Neural progenitor cell (in vitro differentiated cells): Measurements from ENCODE around the gene ATR. TPM values are rescaled to one million over a fixed set of nuclear protein-coding genes. Genes with fewer than 3 reads are reported as not detected.
"Not testable (repeated sequence)": the region's sequence is repeated elsewhere in the genome, so short reads cannot be mapped to it uniquely, and the experiment has no call there.

Experiments used
- DNase-seq: peaks from one replicate; pipeline ENCODE4 v3.0.0-alpha.2; 2016; ENCODE audit warnings: low spot score
- H2AFZ ChIP-seq: fragments of 200-600 bp; sonication (generic); replicated peaks from 2 replicates; pipeline ENCODE4 v1.6.1; 2016; ENCODE audit warnings: antibody characterized with exemption
- H3F3A ChIP-seq: fragments of 200-600 bp; sonication (generic); 2 replicates; pipeline ENCODE4 v1.6.1; 2016; ENCODE audit warnings: antibody characterized with exemption, low read depth
- H3K27ac ChIP-seq: fragments of 200-600 bp; sonication (generic); 2 replicates; pipeline ENCODE4 v1.5.1; 2016; ENCODE audit warnings: mild to moderate bottlenecking
- H3K27me3 ChIP-seq: fragments of 200-600 bp; sonication (generic); 2 replicates; pipeline ENCODE4 v1.6.1; 2016; ENCODE audit warnings: mild to moderate bottlenecking, moderate library complexity
- H3K36me3 ChIP-seq: fragments of 200-600 bp; sonication (generic); 2 replicates; pipeline ENCODE4 v1.5.1; 2016
- H3K4me1 ChIP-seq: fragments of 200-600 bp; sonication (generic); 2 replicates; pipeline ENCODE4 v1.6.1; 2016; ENCODE audit warnings: mixed run types
- H3K4me2 ChIP-seq: fragments of 200-600 bp; sonication (generic); 2 replicates; pipeline ENCODE4 v1.6.1; 2016
- H3K4me3 ChIP-seq: fragments of 200-600 bp; sonication (generic); 2 replicates; pipeline ENCODE4 v1.5.1; 2016
- H3K79me2 ChIP-seq: fragments of 200-600 bp; sonication (generic); 2 replicates; pipeline ENCODE4 v1.6.1; 2016; ENCODE audit warnings: low read depth
- H3K9ac ChIP-seq: fragments of 200-600 bp; sonication (generic); 2 replicates; pipeline ENCODE4 v1.6.1; 2016
- H3K9me3 ChIP-seq: fragments of 200-600 bp; sonication (generic); 2 replicates; pipeline ENCODE4 v1.5.1; 2016; ENCODE audit warnings: low read depth
- H4K20me1 ChIP-seq: fragments of 200-600 bp; sonication (generic); 2 replicates; pipeline ENCODE4 v1.6.1; 2016; ENCODE audit warnings: low read depth
- H3K27ac Mint-ChIP-seq: 3 replicates; pipeline ENCODE4 v1.8.0; 2021; ENCODE audit warnings: mixed read lengths
- H3K27me3 Mint-ChIP-seq: 2 replicates; pipeline ENCODE4 v1.8.0; 2022; ENCODE audit warnings: low read depth, mild to moderate bottlenecking, inconsistent platforms, moderate library complexity, mixed read lengths; ENCODE audit not compliant: insufficient read depth
- H3K36me3 Mint-ChIP-seq: 3 replicates; pipeline ENCODE4 v1.8.0; 2021; ENCODE audit warnings: mixed read lengths
- H3K4me1 Mint-ChIP-seq: 3 replicates; pipeline ENCODE4 v1.8.0; 2021; ENCODE audit warnings: mixed read lengths
- H3K4me3 Mint-ChIP-seq: 3 replicates; pipeline ENCODE4 v1.8.0; 2021; ENCODE audit warnings: mild to moderate bottlenecking, moderate library complexity, mixed read lengths
- H3K9me3 Mint-ChIP-seq: 3 replicates; pipeline ENCODE4 v1.8.0; 2020; ENCODE audit warnings: mixed read lengths
- CTCF ChIP-seq: fragments of 200-600 bp; sonication (generic); IDR thresholded peaks from 2 replicates; pipeline ENCODE4 v1.5.1; 2017; ENCODE audit warnings: antibody characterized with exemption, mild to moderate bottlenecking
- EZH2 ChIP-seq: fragments of 200-600 bp; sonication (generic); IDR thresholded peaks from 2 replicates; pipeline ENCODE4 v1.6.1; 2017; ENCODE audit warnings: antibody characterized with exemption, mild to moderate bottlenecking, moderate library complexity
- EZH2phosphoT487 ChIP-seq: fragments of 200-600 bp; sonication (generic); IDR thresholded peaks from 2 replicates; pipeline ENCODE4 v1.6.1; 2017; ENCODE audit warnings: antibody characterized with exemption
- small RNA-seq: library from RNA; depleted of rRNA; stranded (forward); fragments of <200 nt; gene quantifications from one replicate; pipeline ENCODE3, GENCODE V24; 2015
- total RNA-seq: library from RNA; depleted of rRNA; stranded (reverse); fragments of >200 nt; gene quantifications from 2 replicates; pipeline ENCODE4 v1.2.3, GENCODE V29; 2015; ENCODE audit warnings: low replicate concordance

The ATR gene
- total RNA-seq, 1 donor from 2014 or later = 48.4 TPM

- H2AFZ ChIP-seq = no peak overlapping the region
- H3F3A ChIP-seq = no peaks in the 10 kb centered on the region
- no peaks in the 10 kb centered on the region for H3K9me3 ChIP-seq
- H3K27me3 ChIP-seq = no peaks in the 10 kb centered on the region
- H3K4me3 ChIP-seq = no peak overlapping the region
- Mint-ChIP-seq H3K4me1 (no peaks in the 10 kb centered on the region), H3K27me3 (peaks cover 2% of the 10 kb centered on the region), H3K9me3 (no peaks in the 10 kb centered on the region), H3K27ac (no peak overlapping the region), H3K4me3 (no peak overlapping the region), H3K36me3 (peaks cover 11% of the 10 kb centered on the region)
- no peaks in the 10 kb centered on the region for H3K4me1 ChIP-seq
- TF ChIP-seq CTCF (no peak), EZH2phosphoT487 (no peak), EZH2 (no peak)
- H3K9ac ChIP-seq = no peak overlapping the region
- no peak overlapping the region for H3K27ac ChIP-seq
- no peak for DNase-seq
- H4K20me1 ChIP-seq = no peaks in the 10 kb centered on the region
- H3K4me2 ChIP-seq = no peak overlapping the region
- H3K79me2 ChIP-seq = no peaks in the 10 kb centered on the region
- H3K36me3 ChIP-seq = peaks cover 20% of the 10 kb centered on the region
Measured at GRCh38 chr3:142417302-142417701, 161.2 kb downstream of the ATR start.

- DNase-seq, H3K4me3 ChIP-seq, H3K9me3 ChIP-seq, H3F3A ChIP-seq, H3K79me2 ChIP-seq, H3K27me3 Mint-ChIP-seq, H3K9ac ChIP-seq, H3K4me2 ChIP-seq, H2AFZ ChIP-seq, H3K4me3 Mint-ChIP-seq, H3K27me3 ChIP-seq, H3K27ac ChIP-seq, H4K20me1 ChIP-seq, H3K4me1 ChIP-seq, H3K4me1 Mint-ChIP-seq, H3K9me3 Mint-ChIP-seq, H3K27ac Mint-ChIP-seq: not testable (repeated sequence)
- peaks cover 13% of the 10 kb centered on the region for H3K36me3 ChIP-seq
- peaks cover 26% of the 10 kb centered on the region for H3K36me3 Mint-ChIP-seq
Measured at GRCh38 chr3:142400537-142400936, 178.0 kb downstream of the ATR start.

Small RNA genes lying within 50 kb of the gene (small RNA-seq; reads per million reads assigned to genes)
- not detected for gene RNA5SP143
- gene RNU1-100P = not detected
- gene RNU6-1294P = not detected

Other genes starting within 250 kb of the ATR start
- 23.0 and 40.1 TPM in 2 replicates for gene XRN1, start 130.7 kb downstream of the ATR start, total RNA-seq
- gene PLS1, start 17.7 kb upstream of the ATR start, total RNA-seq = 15.8 and 22.5 TPM in 2 replicates
- gene TRPC1, start 145.3 kb upstream of the ATR start, total RNA-seq = 36.4 and 45.1 TPM in 2 replicates